CD8-positive, alpha-beta memory T cell (primary cell): Measurements from ENCODE around the gene CMYA5. TPM values are rescaled to one million over a fixed set of nuclear protein-coding genes. Genes with fewer than 3 reads are reported as not detected.
"Not testable (repeated sequence)": the region's sequence is repeated elsewhere in the genome, so short reads cannot be mapped to it uniquely, and the experiment has no call there.

Experiments used
- CTCF ChIA-PET: fragments of 350-600 bp; sonication (Branson Sonifier 250); formaldehyde crosslinking; loops from one replicate; lab custom pipeline; 2021; ENCODE audit warnings: antibody characterized with exemption; lab: Charles Lee
- POLR2A ChIA-PET: fragments of 350-600 bp; sonication (Branson Sonifier 250); formaldehyde crosslinking; loops from one replicate; lab custom pipeline; 2021; ENCODE audit warnings: antibody characterized with exemption; lab: Charles Lee
- DNase-seq, 5 donors: peaks; one replicate each; pipeline versions ENCODE4 v3.0.0 to v3.0.0-alpha.2; 2020 to 2022; ENCODE audit warnings: mixed read lengths in 1 of 5
- H3K27ac ChIP-seq: one replicate; pipeline ENCODE4 v1.7.0; 2013; ENCODE audit warnings: low read depth, mild to moderate bottlenecking, low read length, moderate library complexity
- H3K27me3 ChIP-seq: 2 replicates; pipeline ENCODE4 v1.7.0; 2013; ENCODE audit warnings: low read length, mild to moderate bottlenecking; ENCODE audit not compliant: insufficient read depth, poor library complexity, severe bottlenecking
- H3K36me3 ChIP-seq: 2 replicates; pipeline ENCODE4 v1.7.0; 2013; ENCODE audit warnings: mild to moderate bottlenecking, low read length, moderate library complexity; ENCODE audit not compliant: insufficient read depth
- H3K4me1 ChIP-seq: 2 replicates; pipeline ENCODE4 v1.7.0; 2013; ENCODE audit warnings: mild to moderate bottlenecking, low read length, moderate library complexity; ENCODE audit not compliant: insufficient read depth
- H3K4me3 ChIP-seq: 2 replicates; pipeline ENCODE4 v1.7.0; 2013; ENCODE audit warnings: mild to moderate bottlenecking, low read length
- H3K9me3 ChIP-seq: 2 replicates; pipeline ENCODE4 v1.7.0; 2013; ENCODE audit warnings: mild to moderate bottlenecking, low read length
- H3K27ac Mint-ChIP-seq, 8 donors: one replicate each; pipeline ENCODE4 v1.8.0; 2020 to 2021; ENCODE audit warnings: mixed read lengths in 8 of 8, mild to moderate bottlenecking in 6 of 8, inconsistent platforms in 3 of 8, moderate library complexity in 3 of 8
- H3K27me3 Mint-ChIP-seq, 2 donors: one replicate each; pipeline ENCODE4 v1.8.0; 2020 to 2021; ENCODE audit warnings: mixed read lengths in 2 of 2, mild to moderate bottlenecking in 1 of 2, moderate library complexity in 1 of 2
- H3K36me3 Mint-ChIP-seq, 3 donors: one replicate each; pipeline ENCODE4 v1.8.0; 2020 to 2021; ENCODE audit warnings: mixed read lengths in 3 of 3, inconsistent platforms in 1 of 3, mild to moderate bottlenecking in 1 of 3
- H3K4me1 Mint-ChIP-seq, 3 donors: one replicate each; pipeline ENCODE4 v1.8.0; 2020 to 2021; ENCODE audit warnings: mixed read lengths in 3 of 3, inconsistent platforms in 1 of 3, mild to moderate bottlenecking in 1 of 3
- H3K4me3 Mint-ChIP-seq, 7 donors: one replicate each; pipeline ENCODE4 v1.8.0; 2020 to 2021; ENCODE audit warnings: mixed read lengths in 7 of 7, mild to moderate bottlenecking in 6 of 7, moderate library complexity in 4 of 7, inconsistent platforms in 2 of 7
- H3K9me3 Mint-ChIP-seq, 5 donors: one replicate each; pipeline ENCODE4 v1.8.0; 2020 to 2022; ENCODE audit warnings: mixed read lengths in 5 of 5, mild to moderate bottlenecking in 3 of 5, moderate library complexity in 2 of 5, inconsistent platforms in 1 of 5
- polyA plus RNA-seq: library from polyadenylated mRNA; unstranded; fragments of 300-500 nt; fragmentation: Illumina TruSeq; gene quantifications from one replicate; pipeline ENCODE4 v1.2.3, GENCODE V29; 2021
- total RNA-seq, 2 experiments: library from RNA; stranded (reverse); gene quantifications; one replicate each; pipeline ENCODE4 v1.2.3, GENCODE V29; 2021

Gene CMYA5
- total and polyA plus RNA-seq, 3 experiments from 2014 or later: 0.10 to 0.16 TPM; not detected in 1

GRCh38 chr5:79704553-79704952 is 14.9 kb downstream of the CMYA5 start:
- Mint-ChIP-seq H3K36me3 (peaks cover 0 to 4% (median 0%) of the 10 kb centered on the region in 3 donors), H3K4me1 (peaks cover 0 to 3% (median 3%) of the 10 kb centered on the region in 3 donors), H3K27ac (no peak overlapping the region), H3K4me3 (no peak overlapping the region), H3K27me3 (peaks cover 0 to 2% of the 10 kb centered on the region in 2 donors), H3K9me3 (peaks cover 0 to 9% (median 5%) of the 10 kb centered on the region in 5 donors)
- no peak for DNase-seq
- H3K4me3 ChIP-seq: no peak overlapping the region
- H3K4me1 ChIP-seq: no peaks in the 10 kb centered on the region
- ChIA-PET POLR2A (no interaction called here), CTCF (interaction anchor here (0.9 kb wide), 1 partner anchor 12 kb away, joined by 3 read pairs; no protein-coding TSS in a partner anchor)
- H3K36me3 ChIP-seq: no peaks in the 10 kb centered on the region
- no peak overlapping the region for H3K27ac ChIP-seq
- H3K9me3 ChIP-seq: no peaks in the 10 kb centered on the region
- H3K27me3 ChIP-seq: no peaks in the 10 kb centered on the region

- Histone ChIP-seq H3K27me3 (no peaks in the 10 kb centered on the region), H3K9me3 (no peaks in the 10 kb centered on the region), H3K4me3 (no peak overlapping the region), H3K36me3 (no peaks in the 10 kb centered on the region), H3K27ac (no peak overlapping the region), H3K4me1 (no peaks in the 10 kb centered on the region)
- Mint-ChIP-seq H3K36me3 (peaks cover 0 to 4% (median 0%) of the 10 kb centered on the region in 3 donors), H3K27ac (no peak overlapping the region), H3K9me3 (peaks cover 0 to 9% (median 5%) of the 10 kb centered on the region in 5 donors), H3K4me1 (no peaks in the 10 kb centered on the region), H3K4me3 (no peak overlapping the region), H3K27me3 (peaks cover 0 to 2% of the 10 kb centered on the region in 2 donors)
- ChIA-PET CTCF (no interaction called here), POLR2A (no interaction called here)
- DNase-seq: no peak
Measured at GRCh38 chr5:79705632-79706031, 16.0 kb downstream of the CMYA5 start.

- H3K9me3 ChIP-seq, H3K4me1 Mint-ChIP-seq, H3K36me3 ChIP-seq, H3K27ac ChIP-seq, H3K27me3 Mint-ChIP-seq, POLR2A ChIA-PET, DNase-seq, H3K27ac Mint-ChIP-seq, H3K4me3 Mint-ChIP-seq, H3K4me1 ChIP-seq, H3K4me3 ChIP-seq, CTCF ChIA-PET, H3K36me3 Mint-ChIP-seq, H3K27me3 ChIP-seq, H3K9me3 Mint-ChIP-seq: not testable (repeated sequence)
Measured at GRCh38 chr5:79706317-79706716, 16.7 kb downstream of the CMYA5 start.

- no peak for DNase-seq
- Histone ChIP-seq H3K27me3 (no peaks in the 10 kb centered on the region), H3K4me1 (no peaks in the 10 kb centered on the region), H3K9me3 (no peaks in the 10 kb centered on the region), H3K36me3 (no peaks in the 10 kb centered on the region), H3K4me3 (no peak overlapping the region), H3K27ac (no peak overlapping the region)
- no peaks in the 10 kb centered on the region for H3K4me1 Mint-ChIP-seq
- no peak overlapping the region for H3K4me3 Mint-ChIP-seq
- POLR2A ChIA-PET: no interaction called here
- H3K9me3 Mint-ChIP-seq: peaks cover 0 to 9% (median 5%) of the 10 kb centered on the region in 5 donors
- peaks cover 0 to 4% (median 0%) of the 10 kb centered on the region in 3 donors for H3K36me3 Mint-ChIP-seq
- H3K27me3 Mint-ChIP-seq: peaks cover 0 to 2% of the 10 kb centered on the region in 2 donors
- CTCF ChIA-PET: no interaction called here
- H3K27ac Mint-ChIP-seq: no peak overlapping the region
Measured at GRCh38 chr5:79707535-79707934, 17.9 kb downstream of the CMYA5 start.

GRCh38 chr5:79712741-79713140 is 23.1 kb downstream of the CMYA5 start:
- Histone ChIP-seq H3K4me3 (no peak overlapping the region), H3K27ac (no peak overlapping the region), H3K36me3 (no peaks in the 10 kb centered on the region), H3K9me3 (no peaks in the 10 kb centered on the region), H3K4me1 (no peaks in the 10 kb centered on the region), H3K27me3 (no peaks in the 10 kb centered on the region)
- Mint-ChIP-seq H3K27ac (no peak overlapping the region), H3K27me3 (peaks cover 4 to 18% of the 10 kb centered on the region in 2 donors), H3K4me3 (no peak overlapping the region), H3K9me3 (no peaks in the 10 kb centered on the region), H3K36me3 (no peaks in the 10 kb centered on the region), H3K4me1 (no peaks in the 10 kb centered on the region)
- no peak for DNase-seq
- ChIA-PET CTCF (no interaction called here), POLR2A (no interaction called here)

- ChIA-PET CTCF (no interaction called here), POLR2A (no interaction called here)
- Histone ChIP-seq H3K4me3 (no peak overlapping the region), H3K9me3 (no peaks in the 10 kb centered on the region), H3K27me3 (no peaks in the 10 kb centered on the region), H3K4me1 (no peaks in the 10 kb centered on the region), H3K27ac (no peak overlapping the region), H3K36me3 (no peaks in the 10 kb centered on the region)
- DNase-seq: no peak
- H3K27ac Mint-ChIP-seq: no peak overlapping the region
- no peak overlapping the region for H3K4me3 Mint-ChIP-seq
- H3K9me3 Mint-ChIP-seq: peaks cover 0 to under 1% (median 0%) of the 10 kb centered on the region in 5 donors
- H3K27me3 Mint-ChIP-seq: peaks cover 4 to 18% of the 10 kb centered on the region in 2 donors
- H3K4me1 Mint-ChIP-seq: no peaks in the 10 kb centered on the region
- no peaks in the 10 kb centered on the region for H3K36me3 Mint-ChIP-seq
Measured at GRCh38 chr5:79713727-79714126, 24.1 kb downstream of the CMYA5 start.

- Histone ChIP-seq H3K36me3 (no peaks in the 10 kb centered on the region), H3K27me3 (no peaks in the 10 kb centered on the region), H3K9me3 (peaks cover 5% of the 10 kb centered on the region), H3K4me1 (no peaks in the 10 kb centered on the region), H3K27ac (no peak overlapping the region), H3K4me3 (no peak overlapping the region)
- no peak for DNase-seq
- Mint-ChIP-seq H3K36me3 (peaks cover 0 to 16% (median 0%) of the 10 kb centered on the region in 3 donors), H3K27me3 (peaks cover 7 to 21% of the 10 kb centered on the region in 2 donors), H3K4me1 (no peaks in the 10 kb centered on the region), H3K27ac (no peak overlapping the region), H3K4me3 (no peak overlapping the region), H3K9me3 (peaks cover 17 to 24% (median 20%) of the 10 kb centered on the region in 5 donors)
- ChIA-PET CTCF (interaction anchor here (0.9 kb wide), 1 partner anchor 13 kb away, joined by 3 read pairs; no protein-coding TSS in a partner anchor), POLR2A (no interaction called here)
Measured at GRCh38 chr5:79716839-79717238, 27.2 kb downstream of the CMYA5 start.

GRCh38 chr5:79720096-79720495 is 30.5 kb downstream of the CMYA5 start:
- Histone ChIP-seq H3K4me1 (no peaks in the 10 kb centered on the region), H3K27me3 (no peaks in the 10 kb centered on the region), H3K27ac (no peak overlapping the region), H3K9me3 (peaks cover 5% of the 10 kb centered on the region), H3K4me3 (no peak overlapping the region), H3K36me3 (no peaks in the 10 kb centered on the region)
- no peak overlapping the region for H3K27ac Mint-ChIP-seq
- CTCF ChIA-PET: no interaction called here
- H3K9me3 Mint-ChIP-seq: peaks cover 18 to 27% (median 20%) of the 10 kb centered on the region in 5 donors
- peaks cover 17 to 19% of the 10 kb centered on the region in 2 donors for H3K27me3 Mint-ChIP-seq
- H3K4me1 Mint-ChIP-seq: no peaks in the 10 kb centered on the region
- POLR2A ChIA-PET: no interaction called here
- H3K36me3 Mint-ChIP-seq: peaks cover 0 to 18% (median 0%) of the 10 kb centered on the region in 3 donors
- DNase-seq: no peak
- no peak overlapping the region for H3K4me3 Mint-ChIP-seq
